C4-2B (cell line): ENCODE measurements around the gene TNNC1.

Experiments used
- ZFX ChIP-seq: fragments of 450-650 bp; IDR thresholded peaks from 2 replicates; pipeline ENCODE4 v1.6.1; 2017
- TF ChIP-seq, protein P1 (sequence below): fragments of 450-650 bp; conservative IDR thresholded peaks from 2 replicates; pipeline ENCODE4 v1.5.1; 2017; ENCODE audit warnings: mild to moderate bottlenecking

DNA sequence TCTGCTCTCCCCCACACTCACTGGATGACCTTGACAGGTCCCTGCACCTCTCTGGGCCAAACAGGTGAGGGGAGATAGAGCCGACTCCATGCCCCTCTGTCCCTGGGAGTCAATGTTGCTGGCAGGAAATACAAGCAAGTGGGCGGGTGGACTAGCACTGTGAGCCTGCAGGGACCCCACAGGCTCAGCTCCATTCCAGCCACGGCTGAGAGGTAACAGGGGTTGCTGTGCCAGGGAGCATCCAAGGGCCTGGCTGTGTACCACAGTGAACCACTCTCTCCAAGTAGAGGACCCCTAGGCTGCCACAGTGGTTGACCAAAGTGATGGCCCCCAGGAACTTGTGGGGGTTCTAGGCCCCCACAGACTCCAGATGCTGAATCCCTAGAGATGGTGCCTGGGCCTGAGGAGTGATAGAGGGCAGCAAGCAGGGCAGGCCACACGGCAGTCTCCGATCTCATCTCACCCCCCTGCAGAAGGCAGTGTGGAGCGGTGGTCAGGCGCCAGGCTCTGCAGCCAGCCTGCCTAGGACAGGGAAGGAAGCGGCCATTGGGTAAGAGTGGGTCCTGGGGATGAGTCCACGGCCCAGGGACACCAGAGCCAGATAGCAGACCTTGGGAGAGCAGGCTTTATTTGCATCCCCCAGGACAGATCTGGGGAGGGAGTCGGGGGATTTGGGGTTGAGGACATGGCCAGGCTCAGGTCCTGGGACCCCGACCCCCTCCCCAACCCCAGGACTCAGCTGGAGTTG lies 3.2 kb downstream of the TNNC1 start:
- TF ChIP-seq, protein P1, sequence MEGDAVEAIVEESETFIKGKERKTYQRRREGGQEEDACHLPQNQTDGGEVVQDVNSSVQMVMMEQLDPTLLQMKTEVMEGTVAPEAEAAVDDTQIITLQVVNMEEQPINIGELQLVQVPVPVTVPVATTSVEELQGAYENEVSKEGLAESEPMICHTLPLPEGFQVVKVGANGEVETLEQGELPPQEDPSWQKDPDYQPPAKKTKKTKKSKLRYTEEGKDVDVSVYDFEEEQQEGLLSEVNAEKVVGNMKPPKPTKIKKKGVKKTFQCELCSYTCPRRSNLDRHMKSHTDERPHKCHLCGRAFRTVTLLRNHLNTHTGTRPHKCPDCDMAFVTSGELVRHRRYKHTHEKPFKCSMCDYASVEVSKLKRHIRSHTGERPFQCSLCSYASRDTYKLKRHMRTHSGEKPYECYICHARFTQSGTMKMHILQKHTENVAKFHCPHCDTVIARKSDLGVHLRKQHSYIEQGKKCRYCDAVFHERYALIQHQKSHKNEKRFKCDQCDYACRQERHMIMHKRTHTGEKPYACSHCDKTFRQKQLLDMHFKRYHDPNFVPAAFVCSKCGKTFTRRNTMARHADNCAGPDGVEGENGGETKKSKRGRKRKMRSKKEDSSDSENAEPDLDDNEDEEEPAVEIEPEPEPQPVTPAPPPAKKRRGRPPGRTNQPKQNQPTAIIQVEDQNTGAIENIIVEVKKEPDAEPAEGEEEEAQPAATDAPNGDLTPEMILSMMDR = no peak
- TF ChIP-seq ZFX = no peak
